Nephron (organoid): ENCODE results near the gene SLTM.
"Not testable (repeated sequence)": the region's sequence is repeated elsewhere in the genome, so short reads cannot be mapped to it uniquely, and the experiment has no call there.

Experiments
- H3K27ac Mint-ChIP-seq, 3 experiments: 2 replicates each; pipeline ENCODE4 v1.8.0; 2020; ENCODE audit warnings: mixed read lengths in 3 of 3, mild to moderate bottlenecking in 2 of 3, moderate library complexity in 1 of 3
- H3K27me3 Mint-ChIP-seq: 2 replicates; pipeline ENCODE4 v1.8.0; 2021; ENCODE audit warnings: low read depth, mild to moderate bottlenecking, moderate library complexity, mixed read lengths
- H3K36me3 Mint-ChIP-seq: 2 replicates; pipeline ENCODE4 v1.8.0; 2020; ENCODE audit warnings: low read depth, mixed read lengths
- H3K4me1 Mint-ChIP-seq: 2 replicates; pipeline ENCODE4 v1.8.0; 2020; ENCODE audit warnings: mixed read lengths
- H3K4me3 Mint-ChIP-seq, 3 experiments: 2 replicates each; pipeline ENCODE4 v1.8.0; 2020; ENCODE audit warnings: mild to moderate bottlenecking in 3 of 3, mixed read lengths in 3 of 3, moderate library complexity in 2 of 3
- H3K9me3 Mint-ChIP-seq: 2 replicates; pipeline ENCODE4 v1.8.0; 2020; ENCODE audit warnings: mixed read lengths
- CTCF ChIP-seq, 3 experiments: fragments of 200-600 bp; sonication (generic); IDR thresholded peaks; one replicate each; pipeline ENCODE4 v1.5.0; 2021; ENCODE audit warnings: antibody characterized with exemption in 3 of 3; ENCODE audit not compliant: unreplicated experiment in 3 of 3

Gene SLTM

GRCh38 chr15:58854593-58854992 is 78.9 kb downstream of the SLTM start:
- H3K36me3 Mint-ChIP-seq: peaks cover 15% of the 10 kb centered on the region
- H3K27ac Mint-ChIP-seq: peak overlapping the region in 2 of 3 experiments; percentile 7 to 17
- no peaks in the 10 kb centered on the region for H3K27me3 Mint-ChIP-seq
- H3K4me1 Mint-ChIP-seq: peaks cover 6% of the 10 kb centered on the region
- no peak for TF ChIP-seq CTCF (IDR thresholded peaks at IDR 0.05; ENCODE audit: unreplicated experiment in 3 of 3)
- no peak overlapping the region for H3K4me3 Mint-ChIP-seq
- no peaks in the 10 kb centered on the region for H3K9me3 Mint-ChIP-seq

GRCh38 chr15:58852347-58852746 is 81.1 kb downstream of the SLTM start:
- no peaks in the 10 kb centered on the region for H3K27me3 Mint-ChIP-seq
- H3K27ac Mint-ChIP-seq: no peak overlapping the region

GRCh38 chr15:58851205-58851604 is 82.3 kb downstream of the SLTM start:
- not testable (repeated sequence) for H3K4me1 Mint-ChIP-seq, H3K4me3 Mint-ChIP-seq, H3K27me3 Mint-ChIP-seq, H3K9me3 Mint-ChIP-seq, H3K27ac Mint-ChIP-seq
- H3K36me3 Mint-ChIP-seq: peaks cover 39% of the 10 kb centered on the region

More at GRCh38 chr15:58852347-58852746, 81.1 kb downstream of the SLTM start:
- Mint-ChIP-seq H3K4me1 (peaks cover 6% of the 10 kb centered on the region), H3K9me3 (no peaks in the 10 kb centered on the region), H3K36me3 (peaks cover 33% of the 10 kb centered on the region), H3K4me3 (no peak overlapping the region)
- TF ChIP-seq CTCF (IDR thresholded peaks at IDR 0.05; ENCODE audit: unreplicated experiment in 3 of 3): peak in 1 of 3 experiments; percentile 12

- Mint-ChIP-seq H3K9me3 (no peaks in the 10 kb centered on the region), H3K4me1 (no peaks in the 10 kb centered on the region), H3K36me3 (peaks cover 31% of the 10 kb centered on the region), H3K4me3 (no peak overlapping the region), H3K27me3 (no peaks in the 10 kb centered on the region), H3K27ac (no peak overlapping the region)
- TF ChIP-seq CTCF (IDR thresholded peaks at IDR 0.05; ENCODE audit: unreplicated experiment in 3 of 3): no peak
Observed at GRCh38 chr15:58842713-58843396, 90.6 kb downstream of the SLTM start.

GRCh38 chr15:58840048-58840447 is 93.4 kb downstream of the SLTM start:
- H3K4me1 Mint-ChIP-seq: no peaks in the 10 kb centered on the region
- H3K36me3 Mint-ChIP-seq: peaks cover 16% of the 10 kb centered on the region
- no peaks in the 10 kb centered on the region for H3K27me3 Mint-ChIP-seq
- no peak overlapping the region for H3K4me3 Mint-ChIP-seq
- no peak overlapping the region for H3K27ac Mint-ChIP-seq
- no peak for TF ChIP-seq CTCF (IDR thresholded peaks at IDR 0.05; ENCODE audit: unreplicated experiment in 3 of 3)
- no peaks in the 10 kb centered on the region for H3K9me3 Mint-ChIP-seq

- Mint-ChIP-seq H3K27ac (no peak overlapping the region), H3K27me3 (no peaks in the 10 kb centered on the region), H3K4me3 (no peak overlapping the region), H3K36me3 (peaks cover 14% of the 10 kb centered on the region), H3K4me1 (no peaks in the 10 kb centered on the region), H3K9me3 (no peaks in the 10 kb centered on the region)
- TF ChIP-seq CTCF (IDR thresholded peaks at IDR 0.05; ENCODE audit: unreplicated experiment in 3 of 3): peak in 1 of 3 experiments; percentile 16
Observed at GRCh38 chr15:58839485-58839884, 94.0 kb downstream of the SLTM start.

GRCh38 chr15:58833681-58834426 is 99.6 kb downstream of the SLTM start:
- Mint-ChIP-seq H3K36me3 (peaks cover 27% of the 10 kb centered on the region), H3K27ac (peak overlapping the region in 1 of 3 experiments; percentile 61)
- H3K4me1 Mint-ChIP-seq, H3K27me3 Mint-ChIP-seq, H3K4me3 Mint-ChIP-seq, H3K9me3 Mint-ChIP-seq: not testable (repeated sequence)
